Measurements from ENCODE around the gene ID2.

ID2 gene

DNA sequence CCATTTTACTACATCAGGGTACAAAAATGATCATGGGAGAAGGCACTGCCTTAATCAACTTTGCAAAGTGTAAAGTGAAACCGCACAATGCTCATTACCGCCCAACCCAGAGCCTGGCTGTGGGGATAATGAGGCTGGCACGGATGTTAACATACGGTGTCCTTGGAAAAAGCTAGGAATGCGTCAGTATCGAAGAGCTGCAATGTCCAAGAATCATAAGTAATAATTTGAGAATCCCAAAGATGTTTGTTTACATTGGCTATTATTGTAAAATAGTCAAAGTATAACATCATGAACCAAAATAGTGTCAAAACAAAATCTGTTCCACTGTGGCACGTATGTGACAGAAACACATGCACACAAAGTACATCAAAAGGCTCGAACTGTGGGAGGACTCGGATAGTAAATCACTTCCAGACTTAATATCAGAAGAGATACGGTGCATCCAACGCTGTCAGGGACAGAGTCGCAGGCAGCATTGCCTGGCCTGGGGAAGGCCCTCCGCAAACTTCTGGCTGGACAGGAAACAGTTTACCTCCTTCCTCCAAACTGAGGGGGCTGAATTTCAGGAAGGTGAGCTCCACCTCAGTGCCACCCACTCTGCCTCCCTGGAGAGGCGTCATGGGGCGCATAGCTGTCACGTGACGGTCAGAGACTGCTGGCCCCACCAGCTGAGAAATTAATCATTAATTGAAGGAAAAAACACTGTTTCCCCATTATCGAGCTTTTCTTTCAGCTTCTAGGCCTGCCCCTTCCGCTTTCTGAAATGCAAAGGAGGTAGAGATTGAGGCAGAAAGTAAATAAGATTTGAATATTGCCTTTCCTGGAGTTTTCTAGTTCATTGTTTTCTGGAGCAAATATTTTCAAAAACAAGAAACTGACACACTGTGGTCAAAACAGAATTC lies 1.8 kb upstream of the ID2 start (continued):
- TF ChIP-seq HOXC10 (CRISPR knock-in tag; IDR thresholded peaks at IDR 0.05) (no peak), ZNF175 (tag by site-specific recombination; IDR thresholded peaks at IDR 0.05) (no peak), ZNF555 (tag by site-specific recombination; conservative IDR thresholded peaks at IDR 0.05) (no peak), ZNF335 (tag by site-specific recombination; conservative IDR thresholded peaks at IDR 0.05) (peak; percentile 11; the same call in 1 of the 2 replicates), ZNF792 (tag by site-specific recombination; IDR thresholded peaks at IDR 0.05) (no peak), KLF9 (tag by site-specific recombination; IDR thresholded peaks at IDR 0.05; ENCODE audit: low read depth) (no peak), ZNF140 (tag by site-specific recombination; IDR thresholded peaks at IDR 0.05) (no peak), ZNF37A (tag by site-specific recombination; IDR thresholded peaks at IDR 0.05) (no peak), HIC1 (tag by site-specific recombination; IDR thresholded peaks at IDR 0.05) (peak; percentile 47; the same call in 1 of the 2 replicates), HOXD13 (CRISPR knock-in tag; IDR thresholded peaks at IDR 0.05; ENCODE audit: borderline replicate concordance) (no peak), KLF10 (tag by site-specific recombination; IDR thresholded peaks at IDR 0.05) (no peak), ZFHX2 (tag by site-specific recombination; conservative IDR thresholded peaks at IDR 0.05) (peak; percentile 73), ZNF600 (tag by site-specific recombination; IDR thresholded peaks at IDR 0.05) (0 out of 2 replicates have a peak, but pooled peaks have one; percentile 32), ZNF560 (tag by site-specific recombination; IDR thresholded peaks at IDR 0.05; ENCODE audit: borderline replicate concordance) (no peak), INSM2 (tag by site-specific recombination; IDR thresholded peaks at IDR 0.05) (no peak), ZNF513 (tag by site-specific recombination; IDR thresholded peaks at IDR 0.05) (no peak), SCRT2 (tag by site-specific recombination; IDR thresholded peaks at IDR 0.05) (no peak), REPIN1 (tag by site-specific recombination; IDR thresholded peaks at IDR 0.05; ENCODE audit: low read depth) (no peak), SP3 (tag by site-specific recombination; IDR thresholded peaks at IDR 0.05) (peak; percentile 52)
- TF ChIP-seq, protein P1, sequence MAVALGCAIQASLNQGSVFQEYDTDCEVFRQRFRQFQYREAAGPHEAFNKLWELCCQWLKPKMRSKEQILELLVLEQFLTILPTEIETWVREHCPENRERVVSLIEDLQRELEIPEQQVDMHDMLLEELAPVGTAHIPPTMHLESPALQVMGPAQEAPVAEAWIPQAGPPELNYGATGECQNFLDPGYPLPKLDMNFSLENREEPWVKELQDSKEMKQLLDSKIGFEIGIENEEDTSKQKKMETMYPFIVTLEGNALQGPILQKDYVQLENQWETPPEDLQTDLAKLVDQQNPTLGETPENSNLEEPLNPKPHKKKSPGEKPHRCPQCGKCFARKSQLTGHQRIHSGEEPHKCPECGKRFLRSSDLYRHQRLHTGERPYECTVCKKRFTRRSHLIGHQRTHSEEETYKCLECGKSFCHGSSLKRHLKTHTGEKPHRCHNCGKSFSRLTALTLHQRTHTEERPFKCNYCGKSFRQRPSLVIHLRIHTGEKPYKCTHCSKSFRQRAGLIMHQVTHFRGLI (tag by site-specific recombination; IDR thresholded peaks at IDR 0.05) = peak; percentile 68; the same call in 1 of the 2 replicates
- TF ChIP-seq, protein P2, sequence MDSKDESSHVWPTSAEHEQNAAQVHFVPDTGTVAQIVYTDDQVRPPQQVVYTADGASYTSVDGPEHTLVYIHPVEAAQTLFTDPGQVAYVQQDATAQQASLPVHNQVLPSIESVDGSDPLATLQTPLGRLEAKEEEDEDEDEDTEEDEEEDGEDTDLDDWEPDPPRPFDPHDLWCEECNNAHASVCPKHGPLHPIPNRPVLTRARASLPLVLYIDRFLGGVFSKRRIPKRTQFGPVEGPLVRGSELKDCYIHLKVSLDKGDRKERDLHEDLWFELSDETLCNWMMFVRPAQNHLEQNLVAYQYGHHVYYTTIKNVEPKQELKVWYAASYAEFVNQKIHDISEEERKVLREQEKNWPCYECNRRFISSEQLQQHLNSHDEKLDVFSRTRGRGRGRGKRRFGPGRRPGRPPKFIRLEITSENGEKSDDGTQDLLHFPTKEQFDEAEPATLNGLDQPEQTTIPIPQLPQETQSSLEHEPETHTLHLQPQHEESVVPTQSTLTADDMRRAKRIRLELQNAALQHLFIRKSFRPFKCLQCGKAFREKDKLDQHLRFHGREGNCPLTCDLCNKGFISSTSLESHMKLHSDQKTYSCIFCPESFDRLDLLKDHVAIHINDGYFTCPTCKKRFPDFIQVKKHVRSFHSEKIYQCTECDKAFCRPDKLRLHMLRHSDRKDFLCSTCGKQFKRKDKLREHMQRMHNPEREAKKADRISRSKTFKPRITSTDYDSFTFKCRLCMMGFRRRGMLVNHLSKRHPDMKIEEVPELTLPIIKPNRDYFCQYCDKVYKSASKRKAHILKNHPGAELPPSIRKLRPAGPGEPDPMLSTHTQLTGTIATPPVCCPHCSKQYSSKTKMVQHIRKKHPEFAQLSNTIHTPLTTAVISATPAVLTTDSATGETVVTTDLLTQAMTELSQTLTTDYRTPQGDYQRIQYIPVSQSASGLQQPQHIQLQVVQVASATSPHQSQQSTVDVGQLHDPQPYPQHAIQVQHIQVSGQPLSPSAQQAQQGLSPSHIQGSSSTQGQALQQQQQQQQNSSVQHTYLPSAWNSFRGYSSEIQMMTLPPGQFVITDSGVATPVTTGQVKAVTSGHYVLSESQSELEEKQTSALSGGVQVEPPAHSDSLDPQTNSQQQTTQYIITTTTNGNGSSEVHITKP (tag by site-specific recombination; IDR thresholded peaks at IDR 0.05) = no peak
- TF ChIP-seq, protein P3, sequence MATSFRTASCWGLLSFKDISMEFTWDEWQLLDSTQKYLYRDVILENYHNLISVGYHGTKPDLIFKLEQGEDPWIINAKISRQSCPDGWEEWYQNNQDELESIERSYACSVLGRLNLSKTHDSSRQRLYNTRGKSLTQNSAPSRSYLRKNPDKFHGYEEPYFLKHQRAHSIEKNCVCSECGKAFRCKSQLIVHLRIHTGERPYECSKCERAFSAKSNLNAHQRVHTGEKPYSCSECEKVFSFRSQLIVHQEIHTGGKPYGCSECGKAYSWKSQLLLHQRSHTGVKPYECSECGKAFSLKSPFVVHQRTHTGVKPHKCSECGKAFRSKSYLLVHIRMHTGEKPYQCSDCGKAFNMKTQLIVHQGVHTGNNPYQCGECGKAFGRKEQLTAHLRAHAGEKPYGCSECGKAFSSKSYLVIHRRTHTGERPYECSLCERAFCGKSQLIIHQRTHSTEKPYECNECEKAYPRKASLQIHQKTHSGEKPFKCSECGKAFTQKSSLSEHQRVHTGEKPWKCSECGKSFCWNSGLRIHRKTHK (tag by site-specific recombination; IDR thresholded peaks at IDR 0.05) = no peak
- TF ChIP-seq, protein P4, sequence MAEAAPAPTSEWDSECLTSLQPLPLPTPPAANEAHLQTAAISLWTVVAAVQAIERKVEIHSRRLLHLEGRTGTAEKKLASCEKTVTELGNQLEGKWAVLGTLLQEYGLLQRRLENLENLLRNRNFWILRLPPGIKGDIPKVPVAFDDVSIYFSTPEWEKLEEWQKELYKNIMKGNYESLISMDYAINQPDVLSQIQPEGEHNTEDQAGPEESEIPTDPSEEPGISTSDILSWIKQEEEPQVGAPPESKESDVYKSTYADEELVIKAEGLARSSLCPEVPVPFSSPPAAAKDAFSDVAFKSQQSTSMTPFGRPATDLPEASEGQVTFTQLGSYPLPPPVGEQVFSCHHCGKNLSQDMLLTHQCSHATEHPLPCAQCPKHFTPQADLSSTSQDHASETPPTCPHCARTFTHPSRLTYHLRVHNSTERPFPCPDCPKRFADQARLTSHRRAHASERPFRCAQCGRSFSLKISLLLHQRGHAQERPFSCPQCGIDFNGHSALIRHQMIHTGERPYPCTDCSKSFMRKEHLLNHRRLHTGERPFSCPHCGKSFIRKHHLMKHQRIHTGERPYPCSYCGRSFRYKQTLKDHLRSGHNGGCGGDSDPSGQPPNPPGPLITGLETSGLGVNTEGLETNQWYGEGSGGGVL (tag by site-specific recombination; IDR thresholded peaks at IDR 0.05) = no peak
